H9 (cell line): ENCODE measurements around the gene CCDC148. TPM values are rescaled to one million over a fixed set of nuclear protein-coding genes. Genes with fewer than 3 reads are reported as not detected.
A peak's percentile ranks its signal among the peaks of the same experiment; 100 is the strongest.

Experiments used
- DNase-seq: peaks from one replicate; pipeline ENCODE4 v3.0.0-alpha.2; 2017
- H2AFZ ChIP-seq: one replicate; pipeline ENCODE4 v1.6.1; 2013; ENCODE audit warnings: mild to moderate bottlenecking, low read length, control low read depth, moderate library complexity
- H2AK5ac ChIP-seq: 2 replicates; pipeline ENCODE4 v1.6.1; 2013; ENCODE audit warnings: low read length, control low read depth, mixed read lengths; ENCODE audit not compliant: insufficient read length
- H2BK120ac ChIP-seq: one replicate; pipeline ENCODE4 v1.6.1; 2013; ENCODE audit warnings: low read depth, mild to moderate bottlenecking, low read length, control low read depth, inconsistent platforms; ENCODE audit not compliant: poor library complexity, severe bottlenecking
- H2BK12ac ChIP-seq: 2 replicates; pipeline ENCODE4 v1.6.1; 2013; ENCODE audit warnings: low read length, control low read depth, mixed read lengths, low read depth; ENCODE audit not compliant: insufficient read length
- H2BK15ac ChIP-seq: 2 replicates; pipeline ENCODE4 v1.6.1; 2013; ENCODE audit warnings: low read depth, low read length, control low read depth
- H2BK20ac ChIP-seq: one replicate; pipeline ENCODE4 v1.6.1; 2013; ENCODE audit warnings: low read depth, mild to moderate bottlenecking, low read length, control low read depth, inconsistent platforms; ENCODE audit not compliant: poor library complexity, severe bottlenecking
- H2BK5ac ChIP-seq: 2 replicates; pipeline ENCODE4 v1.6.1; 2013; ENCODE audit warnings: low read length, control low read depth, mixed read lengths; ENCODE audit not compliant: insufficient read length
- H3K14ac ChIP-seq: 2 replicates; pipeline ENCODE4 v1.6.1; 2013; ENCODE audit warnings: low read length, control low read depth; ENCODE audit not compliant: insufficient read depth
- H3K18ac ChIP-seq: 2 replicates; pipeline ENCODE4 v1.6.1; 2013; ENCODE audit warnings: low read depth, mild to moderate bottlenecking, mixed read lengths, low read length, control low read depth; ENCODE audit not compliant: insufficient read length
- H3K23ac ChIP-seq: 2 replicates; pipeline ENCODE4 v1.6.1; 2013; ENCODE audit warnings: low read length, control low read depth, mixed read lengths, low read depth; ENCODE audit not compliant: insufficient read length
- H3K23me2 ChIP-seq: 2 replicates; pipeline ENCODE4 v1.6.1; 2013; ENCODE audit warnings: low read depth, mild to moderate bottlenecking, mixed read lengths, low read length, control low read depth; ENCODE audit not compliant: insufficient read length, poor library complexity, severe bottlenecking
- H3K27ac ChIP-seq: 2 replicates; pipeline ENCODE4 v1.5.1; 2013; ENCODE audit warnings: low read length, control low read depth, mixed read lengths, low read depth; ENCODE audit not compliant: insufficient read length
- H3K27me3 ChIP-seq: 2 replicates; pipeline ENCODE4 v1.6.1; 2013; ENCODE audit warnings: low read length, control low read depth, inconsistent platforms; ENCODE audit not compliant: insufficient read depth
- H3K4ac ChIP-seq: 2 replicates; pipeline ENCODE4 v1.6.1; 2013; ENCODE audit warnings: low read depth, mild to moderate bottlenecking, control low read depth, inconsistent platforms, low read length, moderate library complexity
- H3K4me1 ChIP-seq: 2 replicates; pipeline ENCODE4 v1.6.1; 2013; ENCODE audit warnings: low read length, control low read depth, inconsistent platforms; ENCODE audit not compliant: insufficient read depth
- H3K4me2 ChIP-seq: 2 replicates; pipeline ENCODE4 v1.6.1; 2013; ENCODE audit warnings: low read length, control low read depth, mixed read lengths; ENCODE audit not compliant: insufficient read length, insufficient read depth
- H3K56ac ChIP-seq: 2 replicates; pipeline ENCODE4 v1.6.1; 2013; ENCODE audit warnings: low read depth, mild to moderate bottlenecking, mixed read lengths, low read length, control low read depth; ENCODE audit not compliant: insufficient read length
- H3K79me1 ChIP-seq: 2 replicates; pipeline ENCODE4 v1.6.1; 2013; ENCODE audit warnings: low read depth, mild to moderate bottlenecking, moderate library complexity, low read length, control low read depth, inconsistent platforms; ENCODE audit not compliant: insufficient read depth, poor library complexity, severe bottlenecking
- H3K79me2 ChIP-seq: 2 replicates; pipeline ENCODE4 v1.6.1; 2013; ENCODE audit warnings: low read length, control low read depth, inconsistent platforms; ENCODE audit not compliant: insufficient read depth
- H3K9ac ChIP-seq: 2 replicates; pipeline ENCODE4 v1.6.1; 2013; ENCODE audit warnings: low read length, control low read depth, mixed read lengths; ENCODE audit not compliant: insufficient read length; ENCODE audit errors: extremely low read depth
- H3K9me3 ChIP-seq: one replicate; pipeline ENCODE4 v1.6.1; 2013; ENCODE audit warnings: low read depth, low read length, inconsistent platforms; ENCODE audit not compliant: control insufficient read depth
- H3T11ph ChIP-seq: one replicate; pipeline ENCODE4 v1.6.1; 2013; ENCODE audit warnings: mild to moderate bottlenecking, low read length, control low read depth, inconsistent platforms
- H4K20me1 ChIP-seq: one replicate; pipeline ENCODE4 v1.6.1; 2013; ENCODE audit not compliant: control insufficient read depth, insufficient read length, insufficient read depth
- H4K5ac ChIP-seq: 2 replicates; pipeline ENCODE4 v1.6.1; 2013; ENCODE audit warnings: low read depth, mild to moderate bottlenecking, mixed read lengths, low read length, control low read depth; ENCODE audit not compliant: insufficient read length
- H4K8ac ChIP-seq: replicated peaks from 2 replicates; pipeline ENCODE4 v1.6.1; 2013; ENCODE audit warnings: low read length, control low read depth, mixed read lengths, low read depth; ENCODE audit not compliant: insufficient read length
- H4K91ac ChIP-seq: 2 replicates; pipeline ENCODE4 v1.6.1; 2013; ENCODE audit warnings: low read depth, mild to moderate bottlenecking, moderate library complexity, mixed read lengths, low read length, control low read depth; ENCODE audit not compliant: insufficient read length
- H3K27ac Mint-ChIP-seq, 3 experiments: 2 replicates in 2 of 3; 3 replicates in 1 of 3; pipeline ENCODE4 v1.8.0; 2020 to 2021; ENCODE audit warnings: mixed read lengths in 3 of 3, mild to moderate bottlenecking in 1 of 3, moderate library complexity in 1 of 3
- H3K27me3 Mint-ChIP-seq: 2 replicates; pipeline ENCODE4 v1.8.0; 2021; ENCODE audit warnings: low read depth, mild to moderate bottlenecking, moderate library complexity, mixed read lengths
- H3K36me3 Mint-ChIP-seq, 3 experiments: 2 replicates in 2 of 3; 3 replicates in 1 of 3; pipeline ENCODE4 v1.8.0; 2020 to 2021; ENCODE audit warnings: low read depth in 3 of 3, mixed read lengths in 3 of 3; ENCODE audit not compliant: insufficient read depth in 1 of 3
- H3K4me1 Mint-ChIP-seq, 2 experiments: 2 replicates each; pipeline ENCODE4 v1.8.0; 2020; ENCODE audit warnings: mixed read lengths in 2 of 2
- H3K4me3 Mint-ChIP-seq, 2 experiments: 2 replicates in 1 of 2; 3 replicates in 1 of 2; pipeline ENCODE4 v1.8.0; 2020 to 2021; ENCODE audit warnings: mild to moderate bottlenecking in 2 of 2, mixed read lengths in 2 of 2, moderate library complexity in 1 of 2
- H3K9me3 Mint-ChIP-seq, 2 experiments: 2 replicates in 1 of 2; 3 replicates in 1 of 2; pipeline ENCODE4 v1.8.0; 2020; ENCODE audit warnings: mild to moderate bottlenecking in 2 of 2, mixed read lengths in 2 of 2, moderate library complexity in 1 of 2
- CTCF ChIP-seq: fragments of 200-600 bp; sonication (generic); conservative IDR thresholded peaks from 3 replicates; pipeline ENCODE4 v1.8.0; 2021; ENCODE audit warnings: antibody characterized with exemption, mild to moderate bottlenecking
- WGBS: extraction: QIAGEN DNeasy Blood & Tissue Kit; methylation state at CpG from one replicate; pipeline ENCODE4 v1.1.7; 2013; ENCODE audit warnings: missing lambda C conversion rate, low lambda C conversion rate, mixed read lengths; ENCODE audit not compliant: insufficient read length; ENCODE audit errors: extremely low coverage; 5-methylcytosine and 5-hydroxymethylcytosine counted together
- total RNA-seq: library from RNA; stranded (reverse); gene quantifications from 2 replicates; pipeline ENCODE4 v1.2.1, GENCODE V29; 2021

CCDC148 gene
- total RNA-seq, 1 experiment from 2014 or later: 1.5 TPM

GRCh38 chr2:158467248-158467647, 10.7 kb upstream of the CCDC148 start:
- no peak overlapping the region for H4K91ac ChIP-seq
- no peak overlapping the region for H4K5ac ChIP-seq
- no peak overlapping the region for H2BK12ac ChIP-seq
- H4K8ac ChIP-seq: no peak overlapping the region
- WGBS: 100% methylated on average over 2 of the region's 4 CpGs
- H3K14ac ChIP-seq: no peak overlapping the region
- H3T11ph ChIP-seq: no peak overlapping the region
- H3K27ac ChIP-seq: no peak overlapping the region
- no peaks in the 10 kb centered on the region for H3K79me1 ChIP-seq
- no peaks in the 10 kb centered on the region for H3K27me3 ChIP-seq
- no peak overlapping the region for H3K56ac ChIP-seq
- DNase-seq: no peak
- H2BK20ac ChIP-seq: no peak overlapping the region
- H2BK120ac ChIP-seq: peak overlapping the region; percentile 44
- H4K20me1 ChIP-seq: no peaks in the 10 kb centered on the region
- H3K4ac ChIP-seq: no peak overlapping the region
- no peak overlapping the region for H2AFZ ChIP-seq
- no peak overlapping the region for H3K4me2 ChIP-seq
- no peak overlapping the region for H3K18ac ChIP-seq
- Mint-ChIP-seq H3K4me3 (no peak overlapping the region), H3K27ac (peak overlapping the region in 1 of 3 experiments; percentile 79; a peak in 1 of 7 replicates), H3K36me3 (peaks cover 11 to 30% (median 15%) of the 10 kb centered on the region in 3 experiments), H3K27me3 (no peaks in the 10 kb centered on the region), H3K4me1 (peaks cover 25 to 32% of the 10 kb centered on the region in 2 experiments), H3K9me3 (no peaks in the 10 kb centered on the region; a peak in 2 of 5 replicates)
- no peak overlapping the region for H2BK15ac ChIP-seq
- H3K9ac ChIP-seq: no peak overlapping the region
- no peaks in the 10 kb centered on the region for H3K23me2 ChIP-seq
- H3K79me2 ChIP-seq: peaks cover 9% of the 10 kb centered on the region; the same call in 1 of the 2 replicates
- no peaks in the 10 kb centered on the region for H3K9me3 ChIP-seq
- H2AK5ac ChIP-seq: no peak overlapping the region
- H3K4me1 ChIP-seq: peaks cover 2% of the 10 kb centered on the region; the same call in 1 of the 2 replicates
- no peak overlapping the region for H3K23ac ChIP-seq
- H2BK5ac ChIP-seq: no peak overlapping the region
- no peak for TF ChIP-seq CTCF
